ENCODE measurements around the gene VSTM2L.

DNA sequence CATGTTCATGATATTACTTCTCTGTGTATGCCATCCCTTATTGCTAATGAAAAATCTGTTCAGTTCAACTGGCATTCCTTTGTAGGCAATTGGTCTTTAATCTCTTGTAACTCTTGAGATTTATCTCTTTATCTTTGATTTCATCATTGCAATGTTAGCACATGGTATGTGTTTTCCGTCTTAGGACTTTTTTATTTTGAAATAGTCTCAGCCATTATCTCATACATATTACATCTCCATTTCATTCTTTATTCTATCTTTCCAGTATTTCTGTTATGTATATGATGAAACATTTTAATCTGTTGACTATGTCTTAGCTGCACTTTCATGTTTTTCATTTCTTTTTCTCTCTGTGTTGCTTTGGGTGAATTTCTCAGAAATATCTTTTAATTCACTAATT, 58.1 kb downstream of the VSTM2L start:
- TF ChIP-seq, protein P1, sequence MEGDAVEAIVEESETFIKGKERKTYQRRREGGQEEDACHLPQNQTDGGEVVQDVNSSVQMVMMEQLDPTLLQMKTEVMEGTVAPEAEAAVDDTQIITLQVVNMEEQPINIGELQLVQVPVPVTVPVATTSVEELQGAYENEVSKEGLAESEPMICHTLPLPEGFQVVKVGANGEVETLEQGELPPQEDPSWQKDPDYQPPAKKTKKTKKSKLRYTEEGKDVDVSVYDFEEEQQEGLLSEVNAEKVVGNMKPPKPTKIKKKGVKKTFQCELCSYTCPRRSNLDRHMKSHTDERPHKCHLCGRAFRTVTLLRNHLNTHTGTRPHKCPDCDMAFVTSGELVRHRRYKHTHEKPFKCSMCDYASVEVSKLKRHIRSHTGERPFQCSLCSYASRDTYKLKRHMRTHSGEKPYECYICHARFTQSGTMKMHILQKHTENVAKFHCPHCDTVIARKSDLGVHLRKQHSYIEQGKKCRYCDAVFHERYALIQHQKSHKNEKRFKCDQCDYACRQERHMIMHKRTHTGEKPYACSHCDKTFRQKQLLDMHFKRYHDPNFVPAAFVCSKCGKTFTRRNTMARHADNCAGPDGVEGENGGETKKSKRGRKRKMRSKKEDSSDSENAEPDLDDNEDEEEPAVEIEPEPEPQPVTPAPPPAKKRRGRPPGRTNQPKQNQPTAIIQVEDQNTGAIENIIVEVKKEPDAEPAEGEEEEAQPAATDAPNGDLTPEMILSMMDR (IDR thresholded peaks at IDR 0.05) = no peak
- TF ChIP-seq ZFX (IDR thresholded peaks at IDR 0.05; ENCODE audit: borderline replicate concordance) = no peak

All from 22Rv1 (cell line).